T-cell (primary cell): ENCODE data around the gene KNL1. TPM values are rescaled to one million over a fixed set of nuclear protein-coding genes. Genes with fewer than 3 reads are reported as not detected.

ENCODE experiments used
- ATAC-seq, 4 experiments: fragments of 200-7000 bp in 3 of 4; fragments of 150-1000 bp in 1 of 4; cut with Tn5 transposase; replicated peaks in 1 of 4; 1 replicate in 3 of 4; 2 replicates in 1 of 4; pipeline ENCODE4 v1.10.0; 2021; ENCODE audit warnings: moderate library complexity in 3 of 4, mild to moderate bottlenecking in 2 of 4, moderate number of reproducible peaks in 1 of 4
- CTCF ChIA-PET, 2 donors: fragments of 300-600 bp; sonication (Branson Sonifier 250); formaldehyde crosslinking; loops; one replicate each; lab custom pipeline; 2022; ENCODE audit warnings: antibody characterized with exemption in 2 of 2; lab: Charles Lee
- POLR2A ChIA-PET, 2 donors: fragments of 300-600 bp; sonication (Branson Sonifier 250); formaldehyde crosslinking; loops; one replicate each; lab custom pipeline; 2022; ENCODE audit warnings: antibody characterized with exemption in 2 of 2; lab: Charles Lee
- DNase-seq, 35 experiments: peaks; one replicate each; pipeline versions ENCODE4 v3.0.0 to v3.0.0-alpha.2; 2013 to 2023
- H3K27ac ChIP-seq: one replicate; pipeline ENCODE4 v1.5.1; 2013; ENCODE audit warnings: low read length
- H3K27me3 ChIP-seq, 2 experiments: replicated peaks in 1 of 2; 1 replicate in 1 of 2; 2 replicates in 1 of 2; pipeline versions ENCODE4 v1.6.1 to v1.7.0; 2013; ENCODE audit warnings: low read length in 1 of 2, mixed read lengths in 1 of 2; ENCODE audit not compliant: control insufficient read depth in 2 of 2, insufficient read depth in 2 of 2; ENCODE audit errors: extremely low read depth in 1 of 2
- H3K36me3 ChIP-seq, 2 donors: 1 replicate in 1 of 2; 2 replicates in 1 of 2; pipeline versions ENCODE4 v1.6.1 to v1.7.0; 2013; ENCODE audit warnings: low read length in 1 of 2; ENCODE audit not compliant: control insufficient read depth in 2 of 2, insufficient read depth in 1 of 2; ENCODE audit errors: extremely low read depth in 1 of 2
- H3K4me1 ChIP-seq, 2 experiments: 1 replicate in 1 of 2; 2 replicates in 1 of 2; pipeline versions ENCODE4 v1.6.1 to v1.7.0; 2013; ENCODE audit warnings: low read length in 2 of 2, mixed read lengths in 1 of 2; ENCODE audit not compliant: insufficient read depth in 2 of 2, control insufficient read depth in 1 of 2; ENCODE audit errors: extremely low read depth in 1 of 2
- H3K4me3 ChIP-seq, 2 donors: 1 replicate in 1 of 2; 2 replicates in 1 of 2; pipeline versions ENCODE4 v1.5.1 to v1.7.0; 2013; ENCODE audit warnings: mild to moderate bottlenecking in 2 of 2, low read length in 1 of 2, moderate library complexity in 1 of 2; ENCODE audit not compliant: control insufficient read depth in 1 of 2; ENCODE audit errors: extremely low read depth in 1 of 2
- H3K9me3 ChIP-seq: 2 replicates; pipeline ENCODE4 v1.7.0; 2013
- H3K27ac Mint-ChIP-seq, 2 donors: one replicate each; pipeline ENCODE4 v1.8.0; 2020 to 2021; ENCODE audit warnings: mild to moderate bottlenecking in 2 of 2, mixed read lengths in 2 of 2
- H3K27me3 Mint-ChIP-seq, 2 donors: one replicate each; pipeline ENCODE4 v1.8.0; 2021 to 2022; ENCODE audit warnings: mixed read lengths in 2 of 2
- H3K36me3 Mint-ChIP-seq: one replicate; pipeline ENCODE4 v1.8.0; 2021; ENCODE audit warnings: mixed read lengths
- H3K4me1 Mint-ChIP-seq, 3 donors: one replicate each; pipeline ENCODE4 v1.8.0; 2020 to 2022; ENCODE audit warnings: mixed read lengths in 3 of 3, mild to moderate bottlenecking in 1 of 3
- H3K4me3 Mint-ChIP-seq, 3 donors: one replicate each; pipeline ENCODE4 v1.8.0; 2020 to 2022; ENCODE audit warnings: mild to moderate bottlenecking in 3 of 3, mixed read lengths in 3 of 3, moderate library complexity in 3 of 3
- H3K9me3 Mint-ChIP-seq, 3 donors: one replicate each; pipeline ENCODE4 v1.8.0; 2020 to 2022; ENCODE audit warnings: mixed read lengths in 3 of 3
- WGBS: methylation state at CpG from one replicate; pipeline ENCODE4 v1.1.5; 2013; ENCODE audit warnings: missing lambda C conversion rate; ENCODE audit not compliant: insufficient coverage; 5-methylcytosine and 5-hydroxymethylcytosine counted together
- total RNA-seq, 35 experiments: library from RNA in 6 of 35; stranded (reverse) in 6 of 35; fragments of 120-200 nt in 1 of 35; gene quantifications; one replicate each; pipeline versions ENCODE4 v1.2.1 to v1.2.4 and lab custom pipeline; 2013 to 2026

Gene KNL1
- total RNA-seq, 5 donors from 2014 or later (not counting 1 experiment from before 2014, with no cell fraction given), result 0.55 to 3.8 (median 1.7) TPM

- no peak overlapping the region for H3K4me3 Mint-ChIP-seq
- no peak overlapping the region for H3K27ac Mint-ChIP-seq
- H3K27me3 ChIP-seq, result no peaks in the 10 kb centered on the region
- ATAC-seq (no peak), DNase-seq (no peak)
- no peaks in the 10 kb centered on the region for H3K4me1 ChIP-seq
- H3K27me3 Mint-ChIP-seq, result no peaks in the 10 kb centered on the region
- H3K9me3 Mint-ChIP-seq, result no peaks in the 10 kb centered on the region
- H3K9me3 ChIP-seq, result no peaks in the 10 kb centered on the region
- H3K4me3 ChIP-seq, result no peak overlapping the region
- H3K27ac ChIP-seq, result no peak overlapping the region
- peaks cover 0 to 46% of the 10 kb centered on the region in 2 donors for H3K36me3 ChIP-seq
- H3K4me1 Mint-ChIP-seq, result peaks cover 26 to 38% (median 30%) of the 10 kb centered on the region in 3 donors
- ChIA-PET CTCF (no interaction called here), POLR2A (no interaction called here)
- WGBS, result 100% methylated on average over 2 of the region's 2 CpGs
- H3K36me3 Mint-ChIP-seq, result peaks cover 70% of the 10 kb centered on the region
Measured at GRCh38 chr15:40555876-40556275, 38.2 kb upstream of the KNL1 start.

DNA sequence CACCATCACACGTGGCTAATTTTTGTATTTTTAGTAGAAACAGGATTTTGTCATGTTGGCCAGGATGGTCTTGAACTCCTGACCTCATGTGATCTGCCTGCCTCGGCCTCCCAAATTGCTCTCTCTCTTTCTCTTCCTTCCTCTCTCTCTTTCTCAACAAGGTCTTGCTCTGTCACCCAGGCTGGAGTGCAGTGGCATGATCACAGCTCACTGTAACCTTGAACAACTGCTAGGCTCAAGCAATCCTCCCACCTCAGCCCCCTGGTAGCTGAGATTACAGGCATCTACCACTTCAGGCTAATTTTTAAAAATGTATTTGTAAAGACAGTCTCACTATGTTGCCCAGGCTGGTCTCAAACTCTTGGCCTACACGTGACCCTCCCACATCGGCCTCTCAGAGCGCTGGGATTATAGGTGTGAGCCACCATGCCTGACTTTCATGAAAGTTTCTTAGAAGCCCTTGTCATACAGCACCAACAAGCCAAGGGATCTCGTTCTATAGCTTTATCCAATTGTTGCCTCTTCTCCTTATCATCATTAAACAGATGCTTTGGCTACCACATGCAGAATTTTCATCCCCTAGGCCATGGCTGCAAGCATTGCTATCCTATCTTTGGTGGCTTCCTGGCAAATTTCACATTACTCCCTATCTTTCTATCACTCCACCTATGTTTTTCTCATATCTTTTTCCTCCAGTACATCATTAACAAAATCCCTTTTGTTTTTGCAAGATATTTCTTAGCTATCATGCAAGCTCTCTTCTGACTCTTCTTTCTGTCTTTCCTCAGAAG, 34.9 kb upstream of the KNL1 start:
- ATAC-seq, result no peak
- ChIA-PET CTCF (no interaction called here), POLR2A (interaction anchor here in 1 of 2 donors (0.6 kb wide), 1 partner anchor 279 kb away, joined by 4 read pairs; no protein-coding TSS in a partner anchor)
- Histone ChIP-seq H3K4me1 (peaks cover 2 to 14% of the 10 kb centered on the region in 2 experiments), H3K27ac (no peak overlapping the region), H3K9me3 (no peaks in the 10 kb centered on the region), H3K4me3 (no peak overlapping the region), H3K36me3 (peaks cover 0 to 33% of the 10 kb centered on the region in 2 donors), H3K27me3 (no peaks in the 10 kb centered on the region)
- H3K4me1 Mint-ChIP-seq, result peaks cover 52 to 65% (median 53%) of the 10 kb centered on the region in 3 donors
- no peaks in the 10 kb centered on the region for H3K9me3 Mint-ChIP-seq
- no peaks in the 10 kb centered on the region for H3K27me3 Mint-ChIP-seq
- 97% methylated on average over 5 of the region's 6 CpGs for WGBS
- H3K36me3 Mint-ChIP-seq, result peaks cover 64% of the 10 kb centered on the region
- DNase-seq, result no peak
- H3K4me3 Mint-ChIP-seq, result no peak overlapping the region
- H3K27ac Mint-ChIP-seq, result peak overlapping the region; percentile 25 to 56

DNA sequence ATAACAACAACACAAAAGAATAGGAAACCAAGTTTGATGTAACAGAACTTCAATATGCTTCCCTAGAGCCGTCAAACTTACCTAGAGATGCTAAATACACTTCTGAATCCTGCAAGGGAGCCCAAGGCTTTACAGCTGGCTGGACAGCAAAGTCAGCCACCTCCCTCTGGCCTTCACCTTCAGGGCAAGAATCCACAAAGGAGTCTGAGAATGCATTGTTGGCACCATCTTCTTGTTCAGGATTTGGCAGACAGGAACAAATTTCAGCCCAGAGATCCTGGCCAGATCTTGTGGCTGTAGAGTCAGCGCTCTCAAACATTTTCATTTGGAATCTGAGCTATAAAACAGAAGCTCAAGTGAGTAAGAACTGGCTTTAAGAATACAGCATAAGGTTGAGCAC, 31.4 kb upstream of the KNL1 start:
- 100% methylated on average over 2 of the region's 2 CpGs for WGBS
- Histone ChIP-seq H3K4me3 (no peak overlapping the region), H3K36me3 (peaks cover 0 to 6% of the 10 kb centered on the region in 2 donors), H3K9me3 (no peaks in the 10 kb centered on the region), H3K27ac (no peak overlapping the region), H3K27me3 (peaks cover 0 to 7% of the 10 kb centered on the region in 2 experiments), H3K4me1 (peaks cover 11 to 25% of the 10 kb centered on the region in 2 experiments)
- peaks cover 33% of the 10 kb centered on the region for H3K36me3 Mint-ChIP-seq
- ATAC-seq (no peak), DNase-seq (no peak)
- ChIA-PET CTCF (no interaction called here), POLR2A (no interaction called here)
- peak overlapping the region in 2 of 3 donors; percentile 13 to 39 for H3K4me3 Mint-ChIP-seq
- no peaks in the 10 kb centered on the region for H3K27me3 Mint-ChIP-seq
- H3K27ac Mint-ChIP-seq, result no peak overlapping the region
- no peaks in the 10 kb centered on the region for H3K9me3 Mint-ChIP-seq
- H3K4me1 Mint-ChIP-seq, result peaks cover 62 to 74% (median 67%) of the 10 kb centered on the region in 3 donors

DNA sequence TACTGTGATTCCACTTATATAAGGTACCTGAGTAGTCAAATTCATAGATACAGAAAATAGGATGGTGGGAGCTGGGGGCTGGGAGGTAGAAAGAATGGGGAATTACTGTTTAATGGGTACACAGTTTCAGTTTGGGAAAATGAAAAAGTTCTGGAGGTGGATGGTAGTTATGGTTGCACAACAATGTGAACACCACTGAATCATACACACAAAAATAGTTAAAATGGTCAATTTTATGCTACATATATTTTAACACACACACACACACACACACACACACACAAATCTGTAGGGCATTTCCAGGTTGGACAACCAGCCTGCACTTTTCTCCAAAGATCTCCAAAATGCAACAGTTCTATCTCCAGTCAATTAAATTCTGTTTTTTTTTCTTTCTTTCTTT, 30.6 kb upstream of the KNL1 start:
- peak overlapping the region; percentile 88 to 95 (median 94) for H3K4me3 Mint-ChIP-seq
- peaks cover 0 to 7% of the 10 kb centered on the region in 2 experiments for H3K27me3 ChIP-seq
- peaks cover 61 to 69% (median 62%) of the 10 kb centered on the region in 3 donors for H3K4me1 Mint-ChIP-seq
- no peaks in the 10 kb centered on the region for H3K27me3 Mint-ChIP-seq
- peaks cover 0 to 6% of the 10 kb centered on the region in 2 donors for H3K36me3 ChIP-seq
- H3K9me3 Mint-ChIP-seq, result no peaks in the 10 kb centered on the region
- POLR2A ChIA-PET, result interaction anchor here in 1 of 2 donors (0.7 kb wide), 2 partner anchors 27 to 222 kb away, joined by 3 to 7 read pairs; no protein-coding TSS in a partner anchor
- peaks cover 29% of the 10 kb centered on the region for H3K36me3 Mint-ChIP-seq
- peak overlapping the region in 1 of 2 donors; percentile 39 for H3K27ac Mint-ChIP-seq
- no peak overlapping the region for H3K4me3 ChIP-seq
- CTCF ChIA-PET, result no interaction called here
- H3K27ac ChIP-seq, result no peak overlapping the region
- DNase-seq (no peak), ATAC-seq (no peak)
- H3K9me3 ChIP-seq, result no peaks in the 10 kb centered on the region
- peaks cover 11 to 25% of the 10 kb centered on the region in 2 experiments for H3K4me1 ChIP-seq

DNA sequence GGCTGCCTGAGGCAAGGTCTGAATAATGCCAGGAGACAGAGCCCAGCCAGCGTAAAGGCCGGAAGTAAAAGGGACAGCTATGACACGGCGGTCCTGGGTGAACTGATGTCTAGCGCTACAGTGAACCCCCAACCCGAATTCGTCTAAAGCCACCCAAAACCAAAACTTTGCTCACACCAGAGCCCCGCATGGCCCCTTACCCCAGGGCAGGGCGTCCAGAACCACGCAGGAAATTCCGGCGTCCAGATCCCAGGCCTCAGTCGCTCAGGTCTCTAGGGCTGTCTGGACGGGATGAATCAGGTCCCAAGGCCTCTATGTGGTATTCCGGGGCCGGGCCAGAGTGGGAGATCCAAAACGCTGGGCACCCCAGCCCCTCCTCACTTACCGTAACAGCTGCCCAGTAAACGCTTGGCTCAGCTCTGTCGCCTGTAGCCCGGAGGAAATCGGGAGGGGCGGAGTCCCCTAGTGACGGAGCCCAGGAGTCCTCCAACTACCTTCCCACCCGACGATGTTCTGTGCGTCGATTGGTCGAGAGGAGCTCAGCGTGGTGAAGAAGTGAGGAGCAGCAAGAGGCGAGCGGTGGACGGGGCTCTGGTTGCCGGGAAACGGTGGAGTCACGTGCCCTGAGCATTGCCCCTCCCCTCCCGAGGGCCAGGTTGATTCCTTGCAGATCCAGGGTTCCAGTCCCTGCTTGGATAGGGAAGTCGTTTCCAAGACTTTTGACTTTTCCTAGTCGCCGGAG, 29.3 kb upstream of the KNL1 start, which contains the start of gene CCDC32:
Gene CCDC32, minus strand, starts transcription at position 452 of the 742 bp plus-strand sequence. CDS start 2,027 bp downstream, outside the sequence.
- H3K27me3 Mint-ChIP-seq, result no peaks in the 10 kb centered on the region
- H3K27me3 ChIP-seq, result peaks cover 0 to 7% of the 10 kb centered on the region in 2 experiments
- H3K4me3 Mint-ChIP-seq, result peak within 1 kb of the TSS; percentile 88 to 95 (median 94)
- H3K36me3 ChIP-seq, result peaks cover 0 to 6% of the 10 kb centered on the region in 2 donors
- H3K9me3 ChIP-seq, result no peaks in the 10 kb centered on the region
- DNase-seq (peak; percentile 82 to 99 (median 94)), ATAC-seq (peak; percentile 93 to 96 (median 94))
- 0% methylated on average over 25 of the region's 40 CpGs for WGBS
- H3K4me1 ChIP-seq, result peaks cover 15 to 28% of the 10 kb centered on the region in 2 experiments
- H3K27ac Mint-ChIP-seq, result peak within 1 kb of the TSS; percentile 84 to 94
- peak within 1 kb of the TSS; percentile 79 to 95 for H3K4me3 ChIP-seq
- CTCF ChIA-PET, result interaction anchor here (0.5 to 1.8 kb wide), 12 partner anchors 13 to 333 kb away, joined by 3 to 23 read pairs (median 6); partner anchors contain the start of genes BAHD1 (in 1 of the 2), RAD51 (in 1 of the 2) and VPS18 (in 1 of the 2)
- H3K36me3 Mint-ChIP-seq, result peaks cover 19% of the 10 kb centered on the region
- no peaks in the 10 kb centered on the region for H3K9me3 Mint-ChIP-seq
- POLR2A ChIA-PET, result interaction anchor here in 1 of 2 donors (0.6 to 1.0 kb wide), 6 partner anchors 25 to 768 kb away, joined by 3 to 14 read pairs (median 6); partner anchors contain the start of genes NUSAP1, OIP5, RAD51 and VPS18
- peak within 1 kb of the TSS; percentile 84 for H3K27ac ChIP-seq
- peaks cover 55 to 66% (median 57%) of the 10 kb centered on the region in 3 donors for H3K4me1 Mint-ChIP-seq
